ENCODE results near the gene SORCS2.

DNA sequence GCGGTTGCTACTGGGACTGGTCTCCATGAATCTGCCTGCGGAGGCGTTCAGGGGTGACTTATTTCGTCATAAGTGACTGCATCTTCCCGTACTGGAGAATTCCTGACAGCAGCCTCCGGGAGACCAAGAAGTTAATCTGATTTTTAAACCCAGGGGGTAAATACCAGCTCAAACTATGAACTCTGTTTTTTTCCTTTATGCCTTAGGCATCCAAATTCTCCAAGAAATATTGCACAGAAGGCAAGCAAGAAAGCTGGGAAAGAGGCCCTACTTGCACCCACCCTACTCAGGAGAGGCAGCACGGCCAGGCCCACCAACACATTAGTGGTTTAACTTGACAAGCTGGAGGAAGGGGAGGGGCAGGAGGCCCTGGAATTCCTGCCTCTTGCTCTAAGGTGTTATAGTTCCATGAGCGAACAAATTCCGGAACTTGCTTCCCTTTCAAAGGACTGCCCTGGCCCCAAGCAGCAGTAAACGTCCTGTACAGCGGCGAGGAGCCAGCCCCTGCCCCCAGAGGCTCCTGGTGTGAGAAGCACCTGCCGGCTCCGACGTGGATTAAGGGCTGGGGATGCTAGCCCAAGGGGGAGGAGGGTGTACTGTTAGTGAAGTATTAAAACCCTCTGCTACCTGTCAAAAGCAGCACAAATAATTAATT is 570.2 kb downstream of the SORCS2 start:
- TF ChIP-seq CTCF (conservative IDR thresholded peaks at IDR 0.05; ENCODE audit: low read depth, low read length): no peak
- TF ChIP-seq EZH2 (IDR thresholded peaks at IDR 0.05; ENCODE audit: borderline replicate concordance, low read depth, low read length, poor library complexity, severe bottlenecking): no peak

Measured in A673 (cell line).